Endothelial cell of coronary artery (primary cell): Measurements from ENCODE around the gene SMCP. TPM values are rescaled to one million over a fixed set of nuclear protein-coding genes. Genes with fewer than 3 reads are reported as not detected.

Experiments
- total RNA-seq: library from RNA; depleted of rRNA; stranded (reverse); fragments of >200 nt; gene quantifications from 2 replicates; pipeline ENCODE4 v1.2.3, GENCODE V29; 2014

Gene SMCP
- total RNA-seq: not detected in 2 replicates

GRCh38 chr1:152878042-152878441 lies at the start of gene SMCP:
Gene SMCP, plus strand, starts transcription at chr1:152878322. Its CDS starts 6,101 bp downstream, at chr1:152884423.

GRCh38 chr1:152842556-152842955 lies 35.6 kb upstream of the SMCP start, which contains the start of gene LCE6A:
Gene LCE6A, plus strand, starts transcription at chr1:152842856. Its CDS starts 665 bp downstream, at chr1:152843521.

GRCh38 chr1:152859696-152860095 lies 18.4 kb upstream of the SMCP start, which contains the start of gene LCE7A:
Gene LCE7A, plus strand, starts transcription at chr1:152859996. Its CDS starts 702 bp downstream, at chr1:152860698.

GRCh38 chr1:152907686-152908601 lies 29.8 kb downstream of the SMCP start, which contains the start of gene IVL:
Gene IVL, plus strand, starts transcription at chr1:152908546. Its CDS starts 1,252 bp downstream, at chr1:152909798.

Other genes starting within 250 kb of the SMCP start
- not detected in 2 replicates for gene LCE2D, start 214.9 kb upstream of the SMCP start, total RNA-seq
- not detected in 2 replicates for gene LCE2C, start 203.0 kb upstream of the SMCP start, total RNA-seq
- not detected in 2 replicates for gene LCE2B, start 192.2 kb upstream of the SMCP start, total RNA-seq
- not detected in 2 replicates for gene LCE2A, start 180.0 kb upstream of the SMCP start, total RNA-seq
- gene LCE4A, start 170.2 kb upstream of the SMCP start, total RNA-seq: not detected in 2 replicates
- not detected in 2 replicates for gene KPRP, start 120.3 kb upstream of the SMCP start, total RNA-seq
- gene LCE1F, start 103.2 kb upstream of the SMCP start, total RNA-seq: not detected in 2 replicates
- not detected in 2 replicates for gene LCE1E, start 92.1 kb upstream of the SMCP start, total RNA-seq
- gene LCE1D, start 81.6 kb upstream of the SMCP start, total RNA-seq: not detected in 2 replicates
- gene LCE1C, start 71.7 kb upstream of the SMCP start, total RNA-seq: not detected in 2 replicates
- not detected in 2 replicates for gene LCE1B, start 66.4 kb upstream of the SMCP start, total RNA-seq
- gene LCE1A, start 50.8 kb upstream of the SMCP start, total RNA-seq: not detected in 2 replicates
- gene LCE6A, start 35.5 kb upstream of the SMCP start, total RNA-seq: not detected in 2 replicates
- gene LCE7A, start 18.3 kb upstream of the SMCP start, total RNA-seq: not detected in 2 replicates
- gene IVL, start 30.2 kb downstream of the SMCP start, total RNA-seq: not detected in 2 replicates
- gene SPRR5, start 68.9 kb downstream of the SMCP start, total RNA-seq: not detected in 2 replicates
- not detected in 2 replicates for gene SPRR4, start 92.3 kb downstream of the SMCP start, total RNA-seq
- gene SPRR1A, start 105.8 kb downstream of the SMCP start, total RNA-seq: not detected in 2 replicates
- gene SPRR3, start 123.4 kb downstream of the SMCP start, total RNA-seq: not detected in 2 replicates
- gene SPRR1B, start 152.9 kb downstream of the SMCP start, total RNA-seq: not detected in 2 replicates
- not detected in 2 replicates for gene SPRR2D, start 162.8 kb downstream of the SMCP start, total RNA-seq
- gene SPRR2A, start 179.2 kb downstream of the SMCP start, total RNA-seq: not detected in 2 replicates
- not detected in 2 replicates for gene SPRR2B, start 193.3 kb downstream of the SMCP start, total RNA-seq
- not detected in 2 replicates for gene SPRR2E, start 216.2 kb downstream of the SMCP start, total RNA-seq
- not detected in 2 replicates for gene SPRR2F, start 235.2 kb downstream of the SMCP start, total RNA-seq